SK-N-SH treated with all-trans-retinoic acid at 6 μM for 48 hours (cell line): ENCODE results near the gene EFEMP1.

Experiments
- ATAC-seq: fragments of 200-7000 bp; cut with Tn5 transposase; 3 replicates; pipeline ENCODE4 v1.9.1; 2020; ENCODE audit warnings: mild to moderate bottlenecking, moderate library complexity
- ARNTL ChIP-seq: fragments of 450-650 bp; formaldehyde crosslinking; IDR thresholded peaks from 2 replicates; pipeline ENCODE4 v1.5.0; 2020; ENCODE audit warnings: low read depth, mild to moderate bottlenecking, moderate library complexity, borderline replicate concordance
- BACH2 ChIP-seq: fragments of 250-450 bp; sonication (Bioruptor Pico); IDR thresholded peaks from 2 replicates; pipeline ENCODE4 v1.9.0; 2021; ENCODE audit warnings: mild to moderate bottlenecking, borderline replicate concordance
- CREB5 ChIP-seq: fragments of 250-450 bp; sonication (Bioruptor Pico); IDR thresholded peaks from 2 replicates; pipeline ENCODE4 v1.5.1; 2020; ENCODE audit warnings: low read depth, mild to moderate bottlenecking, moderate library complexity
- CSDC2 ChIP-seq: fragments of 250-450 bp; sonication (Bioruptor Pico); IDR thresholded peaks from 2 replicates; pipeline ENCODE4 v1.5.0; 2020; ENCODE audit warnings: mild to moderate bottlenecking, moderate library complexity
- CSRNP3 ChIP-seq: fragments of 250-450 bp; sonication (Bioruptor Pico); IDR thresholded peaks from 2 replicates; pipeline ENCODE4 v1.5.1; 2021; ENCODE audit warnings: mild to moderate bottlenecking, moderate library complexity
- ESRRG ChIP-seq: fragments of 250-450 bp; sonication (Bioruptor Pico); IDR thresholded peaks from 2 replicates; pipeline ENCODE4 v1.6.1; 2021; ENCODE audit warnings: mild to moderate bottlenecking
- GLIS3 ChIP-seq: fragments of 250-450 bp; sonication (Bioruptor Pico); IDR thresholded peaks from 2 replicates; pipeline ENCODE4 v1.5.0; 2020; ENCODE audit warnings: mild to moderate bottlenecking, moderate library complexity
- ISL1 ChIP-seq: fragments of 250-450 bp; sonication (Bioruptor Pico); IDR thresholded peaks from 2 replicates; pipeline ENCODE4 v2.1.2; 2022; ENCODE audit warnings: mild to moderate bottlenecking, moderate library complexity
- OSR1 ChIP-seq: fragments of 250-450 bp; sonication (Bioruptor Pico); IDR thresholded peaks from 2 replicates; pipeline ENCODE4 v1.8.0; 2022; ENCODE audit warnings: moderate library complexity, mild to moderate bottlenecking, inconsistent platforms
- PATZ1 ChIP-seq: fragments of 250-450 bp; sonication (Bioruptor Pico); IDR thresholded peaks from 2 replicates; pipeline ENCODE4 v1.8.0; 2020; ENCODE audit warnings: mild to moderate bottlenecking, moderate library complexity, borderline replicate concordance
- POU6F1 ChIP-seq: fragments of 250-450 bp; sonication (Bioruptor Pico); IDR thresholded peaks from 2 replicates; pipeline ENCODE4 v1.8.0; 2021; ENCODE audit warnings: low read depth, mild to moderate bottlenecking, moderate library complexity, borderline replicate concordance
- PPARA ChIP-seq: fragments of 250-450 bp; sonication (Bioruptor Pico); IDR thresholded peaks from 2 replicates; pipeline ENCODE4 v1.5.0; 2020; ENCODE audit warnings: mild to moderate bottlenecking, borderline replicate concordance
- RARB ChIP-seq: fragments of 250-450 bp; sonication (Bioruptor Pico); IDR thresholded peaks from 2 replicates; pipeline ENCODE4 v1.8.0; 2021; ENCODE audit warnings: mild to moderate bottlenecking, moderate library complexity
- SNAI2 ChIP-seq: fragments of 250-450 bp; sonication (Bioruptor Pico); IDR thresholded peaks from 2 replicates; pipeline ENCODE4 v1.5.0; 2020; ENCODE audit warnings: mild to moderate bottlenecking, moderate library complexity
- TCF4 ChIP-seq: fragments of 250-450 bp; sonication (Bioruptor Pico); IDR thresholded peaks from 2 replicates; pipeline ENCODE4 v1.8.0; 2021; ENCODE audit warnings: mild to moderate bottlenecking, moderate library complexity, borderline replicate concordance
- TOX ChIP-seq: fragments of 250-450 bp; sonication (Bioruptor Pico); IDR thresholded peaks from 2 replicates; pipeline ENCODE4 v1.8.0; 2021; ENCODE audit warnings: mild to moderate bottlenecking, moderate library complexity, borderline replicate concordance
- TSHZ2 ChIP-seq: fragments of 250-450 bp; sonication (Bioruptor Pico); IDR thresholded peaks from 2 replicates; pipeline ENCODE4 v1.5.0; 2020; ENCODE audit warnings: mild to moderate bottlenecking, moderate library complexity
- ZC3H10 ChIP-seq: fragments of 250-450 bp; sonication (Bioruptor Pico); IDR thresholded peaks from 2 replicates; pipeline ENCODE4 v1.5.1; 2021; ENCODE audit warnings: mild to moderate bottlenecking, moderate library complexity
- ZFP3 ChIP-seq: fragments of 250-450 bp; sonication (Bioruptor Pico); IDR thresholded peaks from 2 replicates; pipeline ENCODE4 v1.5.0; 2020; ENCODE audit warnings: mild to moderate bottlenecking, moderate library complexity
- ZFP30 ChIP-seq: fragments of 450-650 bp; formaldehyde crosslinking; IDR thresholded peaks from 2 replicates; pipeline ENCODE4 v1.5.0; 2022; ENCODE audit warnings: mild to moderate bottlenecking, moderate library complexity
- ZNF565 ChIP-seq: fragments of 450-650 bp; formaldehyde crosslinking; conservative IDR thresholded peaks from 2 replicates; pipeline ENCODE4 v1.5.0; 2020; ENCODE audit warnings: low read depth, mild to moderate bottlenecking, moderate library complexity
- ZNF70 ChIP-seq: fragments of 450-650 bp; formaldehyde crosslinking; IDR thresholded peaks from 2 replicates; pipeline ENCODE4 v1.5.0; 2020; ENCODE audit warnings: mild to moderate bottlenecking, moderate library complexity

EFEMP1 gene

GRCh38 chr2:55947752-55948151 lies 24.2 kb upstream of the EFEMP1 start:
- TF ChIP-seq GLIS3 (no peak), TOX (no peak), CREB5 (CRISPR knock-in tag) (no peak)
- no peak for ATAC-seq

- ATAC-seq, result no peak
- no peak for TF ChIP-seq ZC3H10 (CRISPR knock-in tag)
- no peak for TF ChIP-seq ZFP30 (CRISPR knock-in tag)
- no peak for TF ChIP-seq ZFP3 (CRISPR knock-in tag)
- TF ChIP-seq SNAI2 (CRISPR knock-in tag), result no peak
- TF ChIP-seq RARB (CRISPR knock-in tag), result no peak
- no peak for TF ChIP-seq ARNTL (CRISPR knock-in tag)
- no peak for TF ChIP-seq TCF4 (CRISPR knock-in tag)
- no peak for TF ChIP-seq POU6F1 (CRISPR knock-in tag)
- TF ChIP-seq CSDC2 (CRISPR knock-in tag), result no peak
- no peak for TF ChIP-seq BACH2 (CRISPR knock-in tag)
- no peak for TF ChIP-seq PATZ1 (CRISPR knock-in tag)
- TF ChIP-seq TOX, result no peak
- TF ChIP-seq ISL1 (CRISPR knock-in tag), result no peak
- no peak for TF ChIP-seq PPARA
- no peak for TF ChIP-seq ZNF70 (CRISPR knock-in tag)
- TF ChIP-seq GLIS3, result no peak
- TF ChIP-seq ZNF565 (CRISPR knock-in tag), result no peak
- TF ChIP-seq ESRRG (CRISPR knock-in tag), result no peak
- TF ChIP-seq TSHZ2, result no peak
- TF ChIP-seq OSR1, result no peak
Measured at GRCh38 chr2:55946793-55947192, 23.2 kb upstream of the EFEMP1 start.

GRCh38 chr2:55943466-55943865 lies 19.9 kb upstream of the EFEMP1 start:
- no peak for ATAC-seq
- TF ChIP-seq CSDC2 (CRISPR knock-in tag) (no peak), ISL1 (CRISPR knock-in tag) (no peak), PPARA (no peak), RARB (CRISPR knock-in tag) (no peak), ZFP3 (CRISPR knock-in tag) (no peak)

GRCh38 chr2:55936351-55936750 lies 12.8 kb upstream of the EFEMP1 start:
- no peak for ATAC-seq
- no peak for TF ChIP-seq TOX

- ATAC-seq, result no peak
- TF ChIP-seq CREB5 (CRISPR knock-in tag) (no peak), RARB (CRISPR knock-in tag) (no peak), ZFP30 (CRISPR knock-in tag) (no peak), CSDC2 (CRISPR knock-in tag) (no peak), SNAI2 (CRISPR knock-in tag) (no peak), GLIS3 (no peak), TCF4 (CRISPR knock-in tag) (no peak), ISL1 (CRISPR knock-in tag) (no peak), ESRRG (CRISPR knock-in tag) (no peak), CSRNP3 (CRISPR knock-in tag) (no peak), TOX (no peak), ZFP3 (CRISPR knock-in tag) (no peak)
Measured at GRCh38 chr2:55934337-55934736, 10.8 kb upstream of the EFEMP1 start.
